Colonic mucosa (tissue), 4 donors: ENCODE results near the gene LCN9. TPM values are rescaled to one million over a fixed set of nuclear protein-coding genes. Genes with fewer than 3 reads are reported as not detected.
"Not testable (repeated sequence)": the region's sequence is repeated elsewhere in the genome, so short reads cannot be mapped to it uniquely, and the experiment has no call there.

ENCODE experiments used
- DNase-seq: peaks from one replicate; pipeline ENCODE4 v3.0.0-alpha.2; 2020
- H3K27ac ChIP-seq: fragments of 200-600 bp; one replicate; pipeline ENCODE4 v1.8.0; 2021
- H3K27me3 ChIP-seq: fragments of 200-600 bp; one replicate; pipeline ENCODE4 v1.8.0; 2021
- H3K36me3 ChIP-seq: fragments of 200-600 bp; one replicate; pipeline ENCODE4 v1.8.0; 2021
- H3K4me1 ChIP-seq: fragments of 200-600 bp; one replicate; pipeline ENCODE4 v1.8.0; 2021; ENCODE audit warnings: mild to moderate bottlenecking
- H3K4me3 ChIP-seq: fragments of 200-600 bp; one replicate; pipeline ENCODE4 v1.8.0; 2021
- H3K9ac ChIP-seq, 2 donors: one replicate each; pipeline ENCODE4 v1.7.0; 2013; ENCODE audit warnings: control low read depth in 2 of 2, low read depth in 2 of 2, low read length in 2 of 2
- H3K9me3 ChIP-seq: fragments of 200-600 bp; one replicate; pipeline ENCODE4 v1.8.0; 2021
- intact Hi-C: fragments of 100-400 bp; cut with DNase I; formaldehyde crosslinking; loops from one replicate; pipeline ENCODE4 v1.14.1; 2022
- total RNA-seq, 2 donors: library from RNA; stranded (reverse); fragmentation: NEBNext Ultra II Directional in 1 of 2; extraction: Animal tissue kit (Norgen Biotek cat#: 25700) in 1 of 2; gene quantifications; one replicate each; pipeline ENCODE4 v1.2.1, GENCODE V29; 2021
- TF ChIP-seq, protein P1 (sequence below): fragments of 200-600 bp; IDR thresholded peaks from one replicate; pipeline ENCODE4 v1.8.0; 2022; ENCODE audit warnings: antibody characterized with exemption, mild to moderate bottlenecking
- donor health status: healthy.
- donor health status: DM: no; HTN: no; CAD: no.
- donor health status: DM: no; HTN: no; CAD: no.

LCN9 gene
- total RNA-seq, 2 donors from 2014 or later, result not detected

DNA sequence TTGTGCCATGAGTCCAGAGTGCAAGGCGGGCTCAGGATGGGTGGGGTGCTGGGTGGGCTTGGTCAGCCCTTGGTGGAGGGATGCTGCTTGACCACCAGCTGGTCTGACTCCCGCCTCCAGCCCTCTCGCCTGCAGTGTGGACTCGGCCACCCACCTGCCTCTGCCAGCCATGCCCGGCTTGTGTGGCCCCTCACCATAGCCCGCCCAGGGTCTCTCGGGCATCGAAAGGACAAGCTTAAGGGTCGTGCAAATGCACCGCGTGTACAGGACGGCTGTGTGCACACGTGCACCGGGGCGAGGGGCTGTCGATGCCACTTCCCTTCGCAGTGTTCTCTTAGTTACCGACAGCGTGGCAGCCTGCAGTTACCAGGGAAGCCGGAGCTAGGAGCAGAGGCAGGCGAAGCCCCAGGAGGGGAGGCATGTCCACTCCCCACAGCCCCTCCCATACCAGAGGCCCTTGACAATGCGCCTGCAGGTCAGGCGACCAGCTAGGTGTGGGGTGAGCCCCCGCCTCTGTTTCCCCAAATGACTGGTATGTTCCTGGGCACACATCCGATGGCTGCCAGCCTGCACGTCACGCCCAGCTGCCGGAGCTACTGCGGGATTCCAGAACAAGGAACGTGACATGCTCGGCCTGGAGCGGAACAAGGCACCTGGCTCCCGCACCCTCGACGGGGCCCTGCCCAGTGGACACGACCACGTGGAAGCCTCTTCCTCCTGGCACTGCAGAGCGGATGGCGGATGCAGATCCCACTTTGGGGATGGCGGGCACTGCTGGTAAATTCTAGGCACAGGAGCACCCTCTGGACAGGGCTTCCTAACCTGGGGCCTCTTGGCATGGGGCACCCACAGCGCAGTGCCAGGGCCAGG lies 7.8 kb downstream of the LCN9 start:
- H3K27ac ChIP-seq, result no peak overlapping the region
- intact Hi-C loops, result no loop called here
- no peaks in the 10 kb centered on the region for H3K27me3 ChIP-seq
- no peak overlapping the region for H3K4me3 ChIP-seq
- H3K36me3 ChIP-seq, result no peaks in the 10 kb centered on the region
- H3K9me3 ChIP-seq, result no peaks in the 10 kb centered on the region
- H3K4me1 ChIP-seq, result no peaks in the 10 kb centered on the region
- TF ChIP-seq, protein P1, sequence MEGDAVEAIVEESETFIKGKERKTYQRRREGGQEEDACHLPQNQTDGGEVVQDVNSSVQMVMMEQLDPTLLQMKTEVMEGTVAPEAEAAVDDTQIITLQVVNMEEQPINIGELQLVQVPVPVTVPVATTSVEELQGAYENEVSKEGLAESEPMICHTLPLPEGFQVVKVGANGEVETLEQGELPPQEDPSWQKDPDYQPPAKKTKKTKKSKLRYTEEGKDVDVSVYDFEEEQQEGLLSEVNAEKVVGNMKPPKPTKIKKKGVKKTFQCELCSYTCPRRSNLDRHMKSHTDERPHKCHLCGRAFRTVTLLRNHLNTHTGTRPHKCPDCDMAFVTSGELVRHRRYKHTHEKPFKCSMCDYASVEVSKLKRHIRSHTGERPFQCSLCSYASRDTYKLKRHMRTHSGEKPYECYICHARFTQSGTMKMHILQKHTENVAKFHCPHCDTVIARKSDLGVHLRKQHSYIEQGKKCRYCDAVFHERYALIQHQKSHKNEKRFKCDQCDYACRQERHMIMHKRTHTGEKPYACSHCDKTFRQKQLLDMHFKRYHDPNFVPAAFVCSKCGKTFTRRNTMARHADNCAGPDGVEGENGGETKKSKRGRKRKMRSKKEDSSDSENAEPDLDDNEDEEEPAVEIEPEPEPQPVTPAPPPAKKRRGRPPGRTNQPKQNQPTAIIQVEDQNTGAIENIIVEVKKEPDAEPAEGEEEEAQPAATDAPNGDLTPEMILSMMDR, result no peak
- DNase-seq, result no peak
- no peak overlapping the region for H3K9ac ChIP-seq

DNA sequence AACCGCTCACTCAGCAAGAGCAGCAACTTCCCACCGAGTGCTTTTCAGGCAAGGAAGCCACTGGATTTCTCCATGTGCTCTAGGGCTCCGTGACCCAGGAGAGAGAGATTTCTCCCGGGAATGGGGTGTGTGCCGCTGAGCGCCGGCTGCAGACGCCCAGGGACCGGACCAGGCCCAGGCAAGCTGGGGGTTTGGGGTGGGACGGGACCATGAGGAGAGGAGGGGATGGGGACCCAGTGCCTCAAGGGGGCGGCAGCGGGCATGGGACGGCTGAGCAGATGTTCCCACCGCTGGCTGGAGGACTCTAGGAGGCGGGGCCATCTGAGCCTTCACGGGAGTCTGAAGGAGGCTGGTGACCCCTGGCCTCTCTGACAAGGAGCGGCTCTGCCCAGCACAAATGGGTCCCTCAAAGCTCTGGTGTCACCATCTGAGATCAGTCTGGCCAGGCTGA lies 8.5 kb downstream of the LCN9 start:
- Histone ChIP-seq H3K27me3 (no peaks in the 10 kb centered on the region), H3K27ac (no peak overlapping the region), H3K4me3 (no peak overlapping the region), H3K9ac (no peak overlapping the region), H3K36me3 (no peaks in the 10 kb centered on the region), H3K4me1 (no peaks in the 10 kb centered on the region), H3K9me3 (no peaks in the 10 kb centered on the region)
- no peak for DNase-seq
- intact Hi-C loops, result no loop called here
- TF ChIP-seq, protein P1, result no peak

DNA sequence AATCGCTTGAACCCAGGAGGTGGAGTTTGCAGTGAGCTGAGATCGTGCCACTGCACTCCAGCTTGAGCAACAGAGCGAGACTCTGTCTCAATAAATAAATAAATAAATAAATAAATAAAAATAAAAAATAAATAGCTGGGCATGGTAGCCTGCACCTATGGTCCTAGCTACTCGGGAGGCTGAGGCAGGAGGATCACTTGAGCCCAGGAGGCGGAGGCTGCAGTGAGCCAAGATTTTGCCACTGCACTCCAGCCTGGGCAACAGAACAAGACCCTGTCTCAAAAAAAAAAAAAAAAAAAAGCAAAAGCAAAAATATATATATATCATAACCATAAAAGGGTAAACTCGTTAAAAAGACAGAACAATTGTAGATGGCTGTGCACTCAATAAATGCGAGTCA lies 9.7 kb downstream of the LCN9 start:
- H3K9me3 ChIP-seq, H3K4me3 ChIP-seq, intact Hi-C loops, H3K36me3 ChIP-seq, H3K27ac ChIP-seq, H3K9ac ChIP-seq, H3K4me1 ChIP-seq, H3K27me3 ChIP-seq, DNase-seq: not testable (repeated sequence)

DNA sequence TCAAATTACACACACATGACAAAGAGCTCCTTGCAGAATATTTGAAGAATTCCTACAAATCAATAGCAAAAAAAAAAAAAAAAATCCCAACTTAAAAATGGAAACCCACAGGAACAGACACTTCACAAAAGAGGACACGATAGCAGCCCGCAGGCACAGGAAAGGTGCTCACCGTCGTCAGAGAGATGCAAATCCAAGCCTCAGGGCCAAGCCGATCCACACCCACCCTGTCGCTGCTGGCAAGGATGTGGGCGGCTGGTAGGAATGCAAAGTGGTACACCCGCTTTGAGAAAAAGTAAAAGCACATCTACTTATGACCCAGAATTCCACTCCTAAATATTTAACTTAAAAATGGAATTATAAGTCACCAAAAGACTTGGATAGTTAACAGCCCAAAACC lies 10.8 kb downstream of the LCN9 start:
- TF ChIP-seq, protein P1, result no peak
- H3K4me3 ChIP-seq, result no peak overlapping the region
- no peaks in the 10 kb centered on the region for H3K36me3 ChIP-seq
- no peak overlapping the region for H3K9ac ChIP-seq
- intact Hi-C loops, result no loop called here
- H3K27ac ChIP-seq, result no peak overlapping the region
- no peak for DNase-seq
- no peaks in the 10 kb centered on the region for H3K4me1 ChIP-seq
- no peaks in the 10 kb centered on the region for H3K27me3 ChIP-seq
- no peaks in the 10 kb centered on the region for H3K9me3 ChIP-seq

DNA sequence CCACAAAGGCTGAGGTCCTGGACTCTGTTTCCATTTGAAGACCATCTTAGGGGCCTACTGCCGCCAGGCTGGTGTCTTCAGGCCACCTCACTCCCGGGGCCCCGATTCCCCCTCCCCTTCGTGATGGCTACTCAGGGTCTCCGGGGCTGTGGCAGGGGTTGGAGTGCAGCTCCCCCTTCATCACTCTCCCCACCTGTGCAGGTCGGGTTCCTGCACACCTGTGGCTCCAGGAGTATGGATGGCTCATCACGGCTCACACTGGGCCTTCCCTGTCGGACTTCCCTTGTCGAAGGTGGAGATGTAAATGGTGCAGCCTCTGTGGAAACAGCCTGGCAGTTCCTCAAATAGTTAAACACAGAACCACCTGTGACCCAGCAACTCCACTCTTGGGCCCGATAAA lies 11.9 kb downstream of the LCN9 start:
- H3K4me1 ChIP-seq, result no peaks in the 10 kb centered on the region
- H3K27me3 ChIP-seq, result no peaks in the 10 kb centered on the region
- H3K4me3 ChIP-seq, result no peak overlapping the region
- H3K27ac ChIP-seq, result no peak overlapping the region
- TF ChIP-seq, protein P1, result no peak
- intact Hi-C loops, result no loop called here
- H3K9ac ChIP-seq, result no peak overlapping the region
- H3K36me3 ChIP-seq, result no peaks in the 10 kb centered on the region
- no peak for DNase-seq
- no peaks in the 10 kb centered on the region for H3K9me3 ChIP-seq

DNA sequence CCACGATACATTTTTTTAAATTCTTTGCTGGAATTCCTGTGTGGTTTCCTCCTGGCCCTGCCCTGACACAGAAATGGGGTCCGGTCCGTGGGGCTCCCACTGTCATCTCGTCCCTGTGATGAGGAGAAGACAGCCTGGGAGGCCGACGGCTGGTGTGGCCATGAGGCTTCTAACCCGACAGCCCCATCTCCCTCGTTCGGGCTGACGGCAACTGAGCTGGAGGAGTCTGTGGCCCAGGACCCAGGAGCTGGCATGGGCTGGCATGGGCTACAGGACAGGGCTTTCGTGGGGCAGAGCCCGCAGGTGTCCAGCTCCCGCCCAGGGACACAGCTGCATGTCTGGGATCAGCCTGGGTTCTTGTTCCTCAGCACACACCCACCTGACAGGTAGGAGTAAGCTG lies 13.8 kb downstream of the LCN9 start:
- H3K27me3 ChIP-seq, result no peaks in the 10 kb centered on the region
- H3K9ac ChIP-seq, result no peak overlapping the region
- H3K27ac ChIP-seq, result no peak overlapping the region
- no peak overlapping the region for H3K4me3 ChIP-seq
- H3K9me3 ChIP-seq, result no peaks in the 10 kb centered on the region
- no peak for DNase-seq
- H3K36me3 ChIP-seq, result no peaks in the 10 kb centered on the region
- intact Hi-C loops, result no loop called here
- TF ChIP-seq, protein P1, result no peak
- H3K4me1 ChIP-seq, result no peaks in the 10 kb centered on the region
